HepG2 (cell line): Measurements from ENCODE around the gene DUOXA2. TPM values are rescaled to one million over a fixed set of nuclear protein-coding genes. Genes with fewer than 3 reads are reported as not detected.
A peak's percentile ranks its signal among the peaks of the same experiment; 100 is the strongest.

ENCODE experiments used
- ATAC-seq: fragments of 200-7000 bp; cut with Tn5 transposase; 3 replicates; pipeline ENCODE4 v1.9.1; 2020; ENCODE audit warnings: mild to moderate bottlenecking, moderate library complexity
- BruUV-seq: library from RNA; stranded (reverse); fragments of 400-500 nt; replicated peaks from 2 replicates; lab custom pipeline; 2021; lab: Mats Ljungman, UMichigan
- CTCF ChIA-PET: fragments of 300-600 bp; formaldehyde crosslinking; extraction: SDS; loops from one replicate; lab custom pipeline; 2021; ENCODE audit warnings: low total read pairs, inconsistent platforms, low intra/inter-chr PET ratio; lab: Yijun Ruan, JAX
- POLR2A ChIA-PET: fragments of 350-600 bp; sonication (Branson Sonifier 250); formaldehyde crosslinking; loops from one replicate; lab custom pipeline; 2020; ENCODE audit warnings: antibody characterized with exemption, inconsistent platforms; lab: Yijun Ruan, JAX
- DNase-seq: peaks from one replicate; pipeline ENCODE4 v3.0.0-alpha.2; 2015; ENCODE audit warnings: low spot score
- FAIRE-seq: peaks from 3 replicates; lab custom pipeline; 2011; peaks lifted over from hg19 to GRCh38; lab: Jason Lieb, UNC
- H2AFZ ChIP-seq: one replicate; pipeline ENCODE4 v1.6.1; 2011; ENCODE audit warnings: low read length, inconsistent platforms
- H3K27ac ChIP-seq: fragments of 300-600 bp; 3 replicates; pipeline ENCODE4 v1.8.0; 2011; ENCODE audit warnings: mixed run types, mild to moderate bottlenecking, mixed read lengths, low read length, inconsistent platforms; ENCODE audit not compliant: insufficient read depth; ENCODE audit errors: extremely low read length
- H3K27me3 ChIP-seq, 2 experiments: fragments of 200-600 bp in 1 of 2; 2 replicates in 1 of 2; 3 replicates in 1 of 2; pipeline versions ENCODE4 v1.6.0 to v1.8.0; 2011; ENCODE audit warnings: low read length in 2 of 2, mild to moderate bottlenecking in 2 of 2, moderate library complexity in 2 of 2, inconsistent platforms in 1 of 2; ENCODE audit not compliant: insufficient read depth in 2 of 2, control insufficient read depth in 1 of 2
- H3K36me3 ChIP-seq, 2 experiments: fragments of 200-600 bp in 1 of 2; replicated peaks in 1 of 2; 2 replicates in 1 of 2; 3 replicates in 1 of 2; pipeline versions ENCODE4 v1.5.1 to v1.8.0; 2011; ENCODE audit warnings: low read length in 2 of 2, inconsistent platforms in 1 of 2; ENCODE audit not compliant: insufficient read depth in 2 of 2, control insufficient read depth in 1 of 2
- H3K4me1 ChIP-seq: 2 replicates; pipeline ENCODE4 v1.5.1; 2012; ENCODE audit warnings: low read length, inconsistent platforms; ENCODE audit not compliant: insufficient read depth
- H3K4me2 ChIP-seq: 2 replicates; pipeline ENCODE4 v1.6.0; 2011; ENCODE audit warnings: low read depth, low read length, inconsistent platforms
- H3K4me3 ChIP-seq, 3 experiments: fragments of 200-600 bp in 1 of 3; sonication (generic), shearing (Covaris generic) in 1 of 3; replicated peaks in 1 of 3; 2 replicates each; pipeline ENCODE4 v1.5.1; 2011 to 2016; ENCODE audit warnings: low read length in 3 of 3, inconsistent platforms in 2 of 3, low read depth in 2 of 3, mild to moderate bottlenecking in 2 of 3, control low read depth in 1 of 3, mixed read lengths in 1 of 3; ENCODE audit not compliant: insufficient read depth in 1 of 3
- H3K79me2 ChIP-seq: one replicate; pipeline ENCODE4 v1.6.1; 2011; ENCODE audit warnings: low read length, inconsistent platforms; ENCODE audit not compliant: insufficient read depth
- H3K9ac ChIP-seq: 2 replicates; pipeline ENCODE4 v1.6.0; 2011; ENCODE audit warnings: mild to moderate bottlenecking, low read depth, low read length, inconsistent platforms; ENCODE audit not compliant: insufficient read depth
- H3K9me3 ChIP-seq: 2 replicates; pipeline ENCODE4 v1.5.1; 2012; ENCODE audit warnings: mild to moderate bottlenecking, low read length
- H4K20me1 ChIP-seq: 2 replicates; pipeline ENCODE4 v1.6.0; 2011; ENCODE audit warnings: inconsistent platforms, mild to moderate bottlenecking, low read length, moderate library complexity; ENCODE audit not compliant: insufficient read depth
- CEBPB ChIP-seq: IDR thresholded peaks from 2 replicates; pipeline ENCODE4 v1.6.1; 2011; ENCODE audit warnings: low read depth, low read length, improper control_type of control experiment, borderline replicate concordance
- CEBPG ChIP-seq: IDR thresholded peaks from 2 replicates; pipeline ENCODE4 v1.6.1; 2016
- MXI1 ChIP-seq: IDR thresholded peaks from 3 replicates; pipeline ENCODE4 v1.6.1; 2012; ENCODE audit warnings: low read depth, low read length, inconsistent platforms, borderline replicate concordance
- SYNCRIP ChIP-seq: fragments of 200-400 bp; formaldehyde crosslinking; IDR thresholded peaks from 2 replicates; pipeline ENCODE4 v1.6.1; 2018; ENCODE audit warnings: mild to moderate bottlenecking, low read depth, low read length; ENCODE audit not compliant: insufficient read depth
- TCF7 ChIP-seq: sonication (generic); IDR thresholded peaks from 2 replicates; pipeline ENCODE4 v1.6.1; 2016; ENCODE audit warnings: antibody characterized with exemption, low read depth
- ZBTB7A ChIP-seq: sonication (generic); formaldehyde crosslinking; IDR thresholded peaks from 2 replicates; pipeline ENCODE4 v1.8.0; 2022; ENCODE audit warnings: mild to moderate bottlenecking, missing genetic modification reagents
- WGBS: methylation state at CpG from one replicate; pipeline ENCODE4 v1.1.6; 2017; ENCODE audit warnings: low lambda C conversion rate; 5-methylcytosine and 5-hydroxymethylcytosine counted together
- in situ Hi-C: cut with HindIII; loops from 2 replicates; pipeline ENCODE4 v1.10.0; 2017; ENCODE audit warnings: low pct_unique_long_range_greater_than_20kb; ENCODE audit not compliant: extremely low pct_ligation_motif_present
- intact Hi-C: fragments of 100-400 bp; cut with micrococcal nuclease; formaldehyde crosslinking; loops from one replicate; pipeline ENCODE4 v1.10.0; 2022; ENCODE audit not compliant: unreplicated experiment
- polyA plus RNA-seq, 8 experiments: library from polyadenylated mRNA; depleted of rRNA in 3 of 8; stranded (reverse) in 7 of 8; unstranded in 1 of 8; fragments of >200 nt; fragmentation: Illumina TruSeq in 4 of 8; extraction: Trizol in 4 of 8; gene quantifications; 2 replicates each; pipeline versions ENCODE4 v1.2.1 to v1.2.3, GENCODE V29; 2011 to 2016; ENCODE audit warnings: low read depth in 4 of 8, missing spikeins in 1 of 8, mixed read lengths in 1 of 8; ENCODE audit not compliant: insufficient read depth in 1 of 8
- total RNA-seq, 5 experiments: library from RNA; depleted of rRNA; stranded (reverse); fragments of >200 nt; fragmentation: Illumina TruSeq; extraction: Trizol; gene quantifications; 2 replicates each; pipeline ENCODE4 v1.2.3, GENCODE V29; 2016; ENCODE audit warnings: low read depth in 1 of 5
- TF ChIP-seq, protein P1 (sequence below): sonication (generic); formaldehyde crosslinking; IDR thresholded peaks from 2 replicates; pipeline ENCODE4 v1.5.0; 2020; ENCODE audit warnings: mild to moderate bottlenecking, missing genetic modification reagents, moderate library complexity
- TF ChIP-seq, protein P2 (sequence below): sonication (generic); formaldehyde crosslinking; IDR thresholded peaks from 2 replicates; pipeline ENCODE4 v1.5.0; 2020; ENCODE audit warnings: missing genetic modification reagents
- TF ChIP-seq, protein P3 (sequence below): sonication (generic); formaldehyde crosslinking; IDR thresholded peaks from 2 replicates; pipeline ENCODE4 v1.4.0; 2020; ENCODE audit warnings: mild to moderate bottlenecking, missing genetic modification reagents
- TF ChIP-seq, protein P4 (sequence below): sonication (generic); formaldehyde crosslinking; IDR thresholded peaks from 2 replicates; pipeline ENCODE4 v1.4.0; 2020; ENCODE audit warnings: low read depth, missing genetic modification reagents

DUOXA2 gene
- total and polyA plus RNA-seq, 2 of the 13 experiments (the other 11 are each of a cell fraction or from before 2014, with no cell fraction given) = 0.32 TPM; not detected in 1

DNA sequence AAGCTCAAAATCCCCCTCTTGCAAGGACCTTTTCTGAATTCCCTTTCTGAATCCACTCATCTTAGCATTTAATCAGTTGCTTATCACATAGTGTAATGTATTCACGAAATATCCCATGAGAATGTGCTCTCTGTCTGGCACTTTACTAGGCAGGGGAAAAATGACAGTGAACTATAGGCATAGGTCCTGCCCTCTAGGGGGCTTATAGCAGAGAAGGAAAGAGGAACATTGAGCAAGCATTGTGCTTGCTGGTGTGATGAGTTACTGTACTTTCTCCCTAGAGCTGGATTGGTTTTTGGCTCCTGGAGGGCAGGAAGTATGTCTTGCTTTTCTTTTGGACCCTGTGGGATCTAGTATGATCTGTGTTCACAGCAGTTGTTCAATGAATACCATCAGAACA lies 26.6 kb upstream of the DUOXA2 start:
- 31% methylated on average over 1 of the region's 1 CpG for WGBS
- intact Hi-C loops = no loop called here
- Histone ChIP-seq H3K36me3 (no peaks in the 10 kb centered on the region), H3K9ac (no peak overlapping the region), H3K9me3 (no peaks in the 10 kb centered on the region), H3K4me1 (peaks cover 61% of the 10 kb centered on the region), H4K20me1 (no peaks in the 10 kb centered on the region), H3K4me3 (no peak overlapping the region), H3K27me3 (no peaks in the 10 kb centered on the region), H3K4me2 (no peak overlapping the region)
- ATAC-seq (peak; percentile 89), FAIRE-seq (peak; percentile 50)
- ChIA-PET POLR2A (interaction anchor here (1.1 kb wide), 1 partner anchor 376 kb away, joined by 3 read pairs; the partner anchor contains the start of genes B2M and PATL2), CTCF (interaction anchor here (1.0 kb wide), 1 partner anchor 30 kb away, joined by 3 read pairs; no protein-coding TSS in a partner anchor)
- BruUV-seq = no TSS peak
- no peak for TF ChIP-seq MXI1
- TF ChIP-seq, protein P1, sequence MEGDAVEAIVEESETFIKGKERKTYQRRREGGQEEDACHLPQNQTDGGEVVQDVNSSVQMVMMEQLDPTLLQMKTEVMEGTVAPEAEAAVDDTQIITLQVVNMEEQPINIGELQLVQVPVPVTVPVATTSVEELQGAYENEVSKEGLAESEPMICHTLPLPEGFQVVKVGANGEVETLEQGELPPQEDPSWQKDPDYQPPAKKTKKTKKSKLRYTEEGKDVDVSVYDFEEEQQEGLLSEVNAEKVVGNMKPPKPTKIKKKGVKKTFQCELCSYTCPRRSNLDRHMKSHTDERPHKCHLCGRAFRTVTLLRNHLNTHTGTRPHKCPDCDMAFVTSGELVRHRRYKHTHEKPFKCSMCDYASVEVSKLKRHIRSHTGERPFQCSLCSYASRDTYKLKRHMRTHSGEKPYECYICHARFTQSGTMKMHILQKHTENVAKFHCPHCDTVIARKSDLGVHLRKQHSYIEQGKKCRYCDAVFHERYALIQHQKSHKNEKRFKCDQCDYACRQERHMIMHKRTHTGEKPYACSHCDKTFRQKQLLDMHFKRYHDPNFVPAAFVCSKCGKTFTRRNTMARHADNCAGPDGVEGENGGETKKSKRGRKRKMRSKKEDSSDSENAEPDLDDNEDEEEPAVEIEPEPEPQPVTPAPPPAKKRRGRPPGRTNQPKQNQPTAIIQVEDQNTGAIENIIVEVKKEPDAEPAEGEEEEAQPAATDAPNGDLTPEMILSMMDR (CRISPR knock-in tag) = peak; percentile 38; the same call in 1 of the 2 replicates
- TF ChIP-seq CEBPB = peak; percentile 33; the same call in 1 of the 2 replicates
- TF ChIP-seq, protein P2, sequence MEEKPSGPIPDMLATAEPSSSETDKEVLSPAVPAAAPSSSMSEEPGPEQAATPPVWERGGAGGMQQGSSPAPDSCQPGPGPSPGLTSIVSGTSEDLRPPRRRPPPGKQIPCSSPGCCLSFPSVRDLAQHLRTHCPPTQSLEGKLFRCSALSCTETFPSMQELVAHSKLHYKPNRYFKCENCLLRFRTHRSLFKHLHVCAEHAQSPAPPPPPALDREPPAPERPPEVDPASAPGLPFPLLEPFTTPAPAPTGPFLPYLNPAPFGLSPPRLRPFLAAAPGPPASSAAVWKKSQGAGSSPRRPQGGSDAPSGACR = no peak
- TF ChIP-seq TCF7 = no peak
- no peak for TF ChIP-seq ZBTB7A (CRISPR knock-in tag)
- TF ChIP-seq, protein P3, sequence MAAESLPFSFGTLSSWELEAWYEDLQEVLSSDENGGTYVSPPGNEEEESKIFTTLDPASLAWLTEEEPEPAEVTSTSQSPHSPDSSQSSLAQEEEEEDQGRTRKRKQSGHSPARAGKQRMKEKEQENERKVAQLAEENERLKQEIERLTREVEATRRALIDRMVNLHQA (CRISPR knock-in tag) = no peak
- peak; percentile 44 for TF ChIP-seq CEBPG
- TF ChIP-seq, protein P4, sequence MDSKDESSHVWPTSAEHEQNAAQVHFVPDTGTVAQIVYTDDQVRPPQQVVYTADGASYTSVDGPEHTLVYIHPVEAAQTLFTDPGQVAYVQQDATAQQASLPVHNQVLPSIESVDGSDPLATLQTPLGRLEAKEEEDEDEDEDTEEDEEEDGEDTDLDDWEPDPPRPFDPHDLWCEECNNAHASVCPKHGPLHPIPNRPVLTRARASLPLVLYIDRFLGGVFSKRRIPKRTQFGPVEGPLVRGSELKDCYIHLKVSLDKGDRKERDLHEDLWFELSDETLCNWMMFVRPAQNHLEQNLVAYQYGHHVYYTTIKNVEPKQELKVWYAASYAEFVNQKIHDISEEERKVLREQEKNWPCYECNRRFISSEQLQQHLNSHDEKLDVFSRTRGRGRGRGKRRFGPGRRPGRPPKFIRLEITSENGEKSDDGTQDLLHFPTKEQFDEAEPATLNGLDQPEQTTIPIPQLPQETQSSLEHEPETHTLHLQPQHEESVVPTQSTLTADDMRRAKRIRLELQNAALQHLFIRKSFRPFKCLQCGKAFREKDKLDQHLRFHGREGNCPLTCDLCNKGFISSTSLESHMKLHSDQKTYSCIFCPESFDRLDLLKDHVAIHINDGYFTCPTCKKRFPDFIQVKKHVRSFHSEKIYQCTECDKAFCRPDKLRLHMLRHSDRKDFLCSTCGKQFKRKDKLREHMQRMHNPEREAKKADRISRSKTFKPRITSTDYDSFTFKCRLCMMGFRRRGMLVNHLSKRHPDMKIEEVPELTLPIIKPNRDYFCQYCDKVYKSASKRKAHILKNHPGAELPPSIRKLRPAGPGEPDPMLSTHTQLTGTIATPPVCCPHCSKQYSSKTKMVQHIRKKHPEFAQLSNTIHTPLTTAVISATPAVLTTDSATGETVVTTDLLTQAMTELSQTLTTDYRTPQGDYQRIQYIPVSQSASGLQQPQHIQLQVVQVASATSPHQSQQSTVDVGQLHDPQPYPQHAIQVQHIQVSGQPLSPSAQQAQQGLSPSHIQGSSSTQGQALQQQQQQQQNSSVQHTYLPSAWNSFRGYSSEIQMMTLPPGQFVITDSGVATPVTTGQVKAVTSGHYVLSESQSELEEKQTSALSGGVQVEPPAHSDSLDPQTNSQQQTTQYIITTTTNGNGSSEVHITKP (CRISPR knock-in tag) = no peak
- TF ChIP-seq SYNCRIP = no peak
- TF ChIP-seq, all 625 proteins: peak for 3
- DNase-seq = peak; percentile 38
- Histone ChIP-seq H2AFZ (no peak overlapping the region), H3K79me2 (no peaks in the 10 kb centered on the region), H3K27ac (no peak overlapping the region)
- in situ Hi-C loops = no loop called here
